HG03469 (cell line): ENCODE measurements around the gene TBXT.
"Not testable (repeated sequence)": the region's sequence is repeated elsewhere in the genome, so short reads cannot be mapped to it uniquely, and the experiment has no call there.

Source experiments
- ATAC-seq: cut with Tn5 transposase; IDR thresholded peaks from one replicate; pipeline ENCODE4 v1.9.1; 2021; ENCODE audit warnings: mild to moderate bottlenecking, moderate library complexity, moderate number of reproducible peaks; ENCODE audit not compliant: unreplicated experiment

The TBXT gene

GRCh38 chr6:166173281-166173951 lies 5.8 kb upstream of the TBXT start:
- peak; percentile 42 for ATAC-seq

DNA sequence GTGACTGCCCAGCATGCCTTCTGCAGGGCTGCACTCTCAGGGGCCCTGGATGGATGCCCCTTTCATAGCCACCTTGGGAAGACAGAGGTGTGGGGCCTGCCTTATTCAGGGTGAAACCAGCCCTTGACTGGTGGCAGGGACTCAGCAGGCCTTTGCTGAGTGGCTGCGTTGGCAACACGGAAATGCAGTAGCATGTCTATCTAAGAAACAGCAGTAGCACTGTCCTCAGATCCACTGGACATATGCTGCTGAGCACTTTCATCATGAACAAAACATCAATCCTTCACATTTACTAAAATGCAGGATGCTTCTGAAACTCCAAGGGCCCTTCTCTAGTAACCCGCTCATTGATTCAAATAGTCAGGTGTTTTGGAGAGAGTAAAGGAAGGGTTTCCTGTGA lies 4.9 kb upstream of the TBXT start:
- no peak for ATAC-seq

- ATAC-seq, result no peak
These were observed 2.1 kb upstream of the TBXT start for GRCh38 chr6:166169549-166170421.

GRCh38 chr6:166168616-166169548 lies 1.2 kb upstream of the TBXT start:
- no peak for ATAC-seq

- no peak for ATAC-seq
These were observed 356 bp downstream of the TBXT start for GRCh38 chr6:166167258-166167731.

- no peak for ATAC-seq
These were observed 1.1 kb downstream of the TBXT start for GRCh38 chr6:166166314-166167257.

DNA sequence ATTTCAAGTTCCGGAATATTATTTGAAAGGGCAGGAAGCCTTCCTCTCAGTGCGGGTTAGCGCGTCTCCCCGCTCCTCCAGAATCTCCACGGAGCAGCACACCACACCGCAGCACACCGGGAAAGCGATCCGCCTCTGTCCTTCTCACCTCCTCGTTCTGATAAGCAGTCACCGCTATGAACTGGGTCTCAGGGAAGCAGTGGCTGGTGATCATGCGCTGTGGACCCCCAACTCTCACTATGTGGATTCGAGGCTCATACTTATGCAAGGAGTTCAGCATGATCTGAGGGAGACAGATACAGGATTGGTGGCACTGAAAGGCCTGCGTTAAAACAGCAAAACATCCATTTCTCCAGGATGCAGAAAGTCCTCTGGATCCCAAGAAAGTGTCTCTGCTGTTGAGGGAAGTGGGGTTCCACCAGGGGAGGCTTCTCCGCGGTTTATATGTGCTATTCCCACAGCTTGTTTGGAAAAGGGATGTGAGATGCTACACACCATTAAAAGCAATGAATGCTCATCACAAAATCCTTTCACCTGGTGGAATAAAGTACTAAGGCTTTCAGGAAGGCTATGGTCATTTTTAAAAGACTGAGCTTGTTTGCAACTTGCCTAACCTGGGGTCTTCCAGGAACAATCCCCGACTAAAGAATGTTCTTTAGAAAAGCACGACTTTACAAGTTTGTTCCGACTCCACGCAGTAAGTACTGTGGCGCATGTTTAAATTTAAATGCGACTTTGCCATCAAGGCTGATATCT lies 1.9 kb downstream of the TBXT start:
- ATAC-seq, result no peak

DNA sequence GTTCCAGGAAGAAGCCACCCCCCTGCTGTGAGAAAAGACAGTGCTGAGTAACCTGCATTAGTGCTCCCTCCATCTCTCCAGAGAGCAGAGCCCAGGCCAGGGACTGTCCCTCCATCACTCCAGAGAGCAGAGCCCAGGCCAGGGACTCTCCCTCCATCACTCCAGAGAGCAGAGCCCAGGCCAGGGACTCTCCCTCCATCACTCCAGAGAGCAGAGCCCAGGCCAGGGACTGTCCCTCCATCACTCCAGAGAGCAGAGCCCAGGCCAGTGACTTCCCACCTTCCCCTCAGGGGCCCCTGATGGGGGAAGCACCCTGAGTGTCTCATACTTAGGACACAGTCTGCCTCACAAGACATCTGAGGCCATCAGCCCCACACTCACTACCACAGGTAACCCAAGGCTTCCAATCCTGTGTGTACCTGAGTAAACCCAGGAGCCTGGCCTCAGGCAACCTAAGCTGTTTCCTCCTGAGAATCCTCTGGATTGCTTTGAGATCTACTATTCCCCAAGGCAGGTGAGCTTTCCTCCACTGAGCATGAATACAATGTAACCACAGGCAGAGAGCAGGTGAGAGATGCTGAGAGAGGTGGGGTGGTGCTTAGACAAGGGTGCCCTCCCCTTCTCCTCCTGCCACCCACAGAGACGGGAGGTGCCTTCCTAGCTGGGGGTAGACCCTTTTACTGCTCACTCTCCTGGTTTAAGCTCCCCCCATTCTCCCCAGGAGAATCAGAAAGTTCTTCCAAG lies 4.9 kb downstream of the TBXT start:
- peak; percentile 84 for ATAC-seq

DNA sequence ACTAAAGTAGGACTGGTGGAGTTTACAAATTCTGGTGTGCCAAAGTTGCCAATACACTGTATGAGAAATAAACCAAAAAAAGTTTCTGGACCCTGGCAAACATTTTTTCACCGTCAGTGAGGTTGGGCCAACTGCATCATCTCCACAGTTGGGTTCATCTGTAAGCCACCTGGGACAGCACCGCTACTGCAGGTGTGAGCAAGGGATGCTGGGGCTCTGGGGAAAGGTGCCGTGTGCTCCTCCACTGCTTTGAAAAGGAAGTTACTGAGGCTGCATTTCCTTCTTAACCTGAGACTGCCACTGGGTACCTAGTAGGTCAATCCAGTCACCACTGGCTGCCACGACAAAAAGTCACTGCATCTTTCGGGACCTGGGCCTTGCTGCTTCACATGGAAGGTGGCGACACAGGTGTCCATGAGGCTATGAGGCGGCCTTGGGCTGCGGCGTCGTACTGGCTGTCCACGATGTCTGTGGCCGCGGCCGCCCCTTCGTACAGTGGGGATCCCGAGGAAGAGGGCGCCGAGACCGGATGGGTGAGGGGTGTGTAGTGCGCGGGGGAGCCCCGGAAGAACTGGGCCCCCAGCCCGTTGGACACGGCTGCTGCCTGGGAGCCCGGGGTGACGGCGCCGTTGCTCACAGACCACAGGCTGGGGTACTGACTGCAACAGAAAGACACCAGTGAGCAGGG lies 9.6 kb downstream of the TBXT start:
- no peak for ATAC-seq

GRCh38 chr6:166156942-166157341 lies 10.7 kb downstream of the TBXT start:
- ATAC-seq, result no peak

DNA sequence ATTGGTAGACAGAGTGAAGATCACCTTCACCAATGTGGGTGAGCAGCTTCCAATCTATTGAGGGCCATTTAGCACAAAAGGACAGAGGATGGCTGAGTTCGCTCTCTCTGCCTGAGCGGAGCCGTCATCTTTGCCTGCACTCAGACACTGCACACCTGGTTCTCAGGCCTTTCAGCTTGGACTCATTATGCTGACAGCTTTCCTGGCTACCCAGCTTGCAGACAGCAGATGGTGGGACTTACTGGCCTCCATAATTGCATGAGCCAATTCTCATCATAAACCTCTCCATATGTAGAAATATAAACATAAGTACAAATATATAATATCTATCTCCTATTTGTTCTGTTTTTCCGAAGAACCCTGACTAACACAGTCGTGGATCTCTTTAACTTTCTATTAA lies 13.7 kb downstream of the TBXT start:
- no peak for ATAC-seq

- no peak for ATAC-seq
These were observed 15.0 kb downstream of the TBXT start for GRCh38 chr6:166152660-166153059.

DNA sequence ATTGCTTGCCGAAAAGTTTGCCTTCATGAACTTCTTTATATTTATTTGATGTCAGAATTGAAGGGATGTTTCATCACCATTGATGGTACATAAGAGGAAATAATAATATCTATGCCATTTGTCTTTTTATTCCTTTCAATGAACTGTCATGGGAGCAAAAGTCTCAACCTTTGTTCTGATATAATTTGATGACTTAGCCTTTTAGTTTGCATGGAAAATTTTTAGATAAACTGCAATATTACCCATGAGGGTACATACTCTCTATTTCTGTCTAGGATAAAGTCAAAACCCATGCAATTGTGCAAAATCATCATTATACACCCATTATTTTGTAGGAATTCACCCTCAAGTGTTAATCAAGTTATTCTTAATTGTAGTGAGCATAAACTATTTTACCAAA lies 15.9 kb downstream of the TBXT start:
- no peak for ATAC-seq

GRCh38 chr6:166145751-166146150 lies 21.9 kb downstream of the TBXT start:
- ATAC-seq, result no peak

GRCh38 chr6:166143011-166143410 lies 24.6 kb downstream of the TBXT start:
- no peak for ATAC-seq

DNA sequence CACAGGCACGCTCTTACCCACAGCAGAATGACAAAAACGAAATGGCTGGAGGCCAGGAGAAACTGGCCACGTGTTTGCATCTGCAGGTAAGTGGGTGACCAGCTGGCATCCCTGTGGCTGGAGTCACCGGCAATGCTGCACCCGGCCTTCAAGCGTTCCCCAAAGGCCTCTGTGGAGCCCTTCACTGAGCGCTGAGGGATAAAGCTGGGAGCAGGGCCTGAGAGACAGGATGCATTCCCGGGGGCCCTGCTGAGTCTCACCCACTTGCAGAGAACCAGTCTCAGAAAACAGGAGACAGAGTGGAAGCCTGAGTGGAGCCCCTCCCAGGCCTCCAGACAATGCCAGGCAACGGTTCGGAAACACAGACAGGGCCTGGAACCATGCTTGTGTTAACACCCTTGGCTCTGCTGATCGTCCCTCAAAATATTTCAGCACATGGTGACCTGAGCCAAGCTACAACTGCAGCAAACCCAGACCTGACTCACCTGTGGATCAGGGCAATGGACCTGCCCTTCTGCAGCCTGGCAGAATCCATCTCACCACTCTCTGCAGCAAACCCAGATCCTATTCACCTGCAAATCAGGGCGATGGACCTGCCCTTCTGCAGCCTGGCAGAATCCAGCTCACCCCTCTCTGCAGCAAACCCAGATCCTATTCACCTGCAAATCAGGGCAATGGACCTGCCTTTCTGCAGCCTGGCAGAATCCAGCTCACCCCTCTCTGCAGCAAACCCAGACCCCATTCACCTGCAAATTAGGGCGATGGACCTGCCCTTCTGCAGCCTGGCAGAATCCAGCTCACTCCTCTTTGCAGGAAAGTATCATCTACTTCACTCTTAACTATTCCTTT lies 39.8 kb downstream of the TBXT start:
- no peak for ATAC-seq

- ATAC-seq, result not testable (repeated sequence)
These were observed 44.5 kb downstream of the TBXT start for GRCh38 chr6:166123115-166123514.
